HepG2 (cell line): ENCODE data around the gene TARDBP. TPM values are rescaled to one million over a fixed set of nuclear protein-coding genes. Genes with fewer than 3 reads are reported as not detected.

Source experiments
- FOXO4 ChIP-seq: sonication (generic); formaldehyde crosslinking; conservative IDR thresholded peaks from 2 replicates; pipeline ENCODE4 v1.8.1; 2023; ENCODE audit warnings: missing genetic modification reagents
- GABPB1 ChIP-seq: IDR thresholded peaks from 2 replicates; pipeline ENCODE4 v1.6.1; 2016; ENCODE audit warnings: mild to moderate bottlenecking, missing genetic modification reagents, moderate library complexity, missing compliant biosample characterization
- IRF1 ChIP-seq: sonication (generic); formaldehyde crosslinking; IDR thresholded peaks from 2 replicates; pipeline ENCODE4 v1.4.0; 2020; ENCODE audit warnings: low read depth, mild to moderate bottlenecking, missing genetic modification reagents
- ISL2 ChIP-seq: sonication (generic); formaldehyde crosslinking; IDR thresholded peaks from 2 replicates; pipeline ENCODE4 v1.5.0; 2020; ENCODE audit warnings: missing genetic modification reagents
- KLF11 ChIP-seq: IDR thresholded peaks from 2 replicates; pipeline ENCODE4 v1.6.1; 2016; ENCODE audit warnings: missing compliant biosample characterization
- MXD1 ChIP-seq: sonication (generic); formaldehyde crosslinking; IDR thresholded peaks from 2 replicates; pipeline ENCODE4 v1.4.0; 2020; ENCODE audit warnings: mild to moderate bottlenecking, missing genetic modification reagents
- MYNN ChIP-seq: sonication (generic); formaldehyde crosslinking; IDR thresholded peaks from 2 replicates; pipeline ENCODE4 v1.4.0; 2020; ENCODE audit warnings: mild to moderate bottlenecking, low read depth, missing genetic modification reagents
- PAF1 ChIP-seq: IDR thresholded peaks from 2 replicates; pipeline ENCODE4 v1.6.1; 2016; ENCODE audit warnings: missing genetic modification reagents, missing compliant biosample characterization
- PATZ1 ChIP-seq: sonication (generic); formaldehyde crosslinking; IDR thresholded peaks from 2 replicates; pipeline ENCODE4 v1.4.0; 2020; ENCODE audit warnings: missing genetic modification reagents
- POLR2G ChIP-seq: fragments of 200-400 bp; formaldehyde crosslinking; IDR thresholded peaks from 2 replicates; pipeline ENCODE4 v1.6.1; 2018; ENCODE audit warnings: mild to moderate bottlenecking, low read depth, low read length, moderate library complexity
- SATB2 ChIP-seq: sonication (generic); formaldehyde crosslinking; IDR thresholded peaks from 2 replicates; pipeline ENCODE4 v1.5.0; 2020; ENCODE audit warnings: missing genetic modification reagents
- SMAD3 ChIP-seq: sonication (generic); formaldehyde crosslinking; IDR thresholded peaks from 2 replicates; pipeline ENCODE4 v1.4.0; 2020; ENCODE audit warnings: missing genetic modification reagents
- TBX2 ChIP-seq: sonication (generic); formaldehyde crosslinking; IDR thresholded peaks from 2 replicates; pipeline ENCODE4 v1.5.0; 2020; ENCODE audit warnings: missing genetic modification reagents, mild to moderate bottlenecking, borderline replicate concordance
- ZNF343 ChIP-seq: sonication (generic); formaldehyde crosslinking; IDR thresholded peaks from 2 replicates; pipeline ENCODE4 v1.4.0; 2020; ENCODE audit warnings: mild to moderate bottlenecking, missing genetic modification reagents
- ZNF451 ChIP-seq: sonication (generic); formaldehyde crosslinking; IDR thresholded peaks from 2 replicates; pipeline ENCODE4 v1.5.0; 2020; ENCODE audit warnings: mild to moderate bottlenecking, missing genetic modification reagents
- ZNF460 ChIP-seq: sonication (generic); formaldehyde crosslinking; IDR thresholded peaks from 2 replicates; pipeline ENCODE4 v1.5.1; 2020; ENCODE audit warnings: missing genetic modification reagents, mild to moderate bottlenecking, borderline replicate concordance
- ZNF562 ChIP-seq: sonication (generic); formaldehyde crosslinking; IDR thresholded peaks from 2 replicates; pipeline ENCODE4 v1.8.0; 2022; ENCODE audit warnings: missing genetic modification reagents, borderline replicate concordance
- ZNF724P ChIP-seq: sonication (generic); formaldehyde crosslinking; IDR thresholded peaks from 2 replicates; pipeline ENCODE4 v1.8.0; 2022; ENCODE audit warnings: missing genetic modification reagents, borderline replicate concordance
- ZNF850 ChIP-seq: sonication (generic); formaldehyde crosslinking; conservative IDR thresholded peaks from 2 replicates; pipeline ENCODE4 v1.9.0; 2021; ENCODE audit warnings: mild to moderate bottlenecking, missing genetic modification reagents
- polyA plus RNA-seq, 8 experiments: library from polyadenylated mRNA; depleted of rRNA in 3 of 8; stranded (reverse) in 7 of 8; unstranded in 1 of 8; fragments of >200 nt; fragmentation: Illumina TruSeq in 4 of 8; extraction: Trizol in 4 of 8; gene quantifications; 2 replicates each; pipeline versions ENCODE4 v1.2.1 to v1.2.3, GENCODE V29; 2011 to 2016; ENCODE audit warnings: low read depth in 4 of 8, missing spikeins in 1 of 8, mixed read lengths in 1 of 8; ENCODE audit not compliant: insufficient read depth in 1 of 8
- total RNA-seq, 5 experiments: library from RNA; depleted of rRNA; stranded (reverse); fragments of >200 nt; fragmentation: Illumina TruSeq; extraction: Trizol; gene quantifications; 2 replicates each; pipeline ENCODE4 v1.2.3, GENCODE V29; 2016; ENCODE audit warnings: low read depth in 1 of 5
- TF ChIP-seq, protein P1 (sequence below): sonication (generic); formaldehyde crosslinking; IDR thresholded peaks from 2 replicates; pipeline ENCODE4 v1.9.0; 2021; ENCODE audit warnings: missing genetic modification reagents, mild to moderate bottlenecking, borderline replicate concordance

Gene TARDBP
- total and polyA plus RNA-seq, 2 of the 13 experiments (the other 11 are each of a cell fraction or from before 2014, with no cell fraction given): 62.4 to 93.0 TPM

GRCh38 chr1:11012260-11013159, at the start of gene TARDBP (continued):
- TF ChIP-seq ZNF343 (CRISPR knock-in tag): peak; percentile 91
- peak; percentile 97; the same call in 1 of the 2 replicates for TF ChIP-seq FOXO4
- TF ChIP-seq MYNN: no peak
- TF ChIP-seq TBX2 (CRISPR knock-in tag): peak; percentile 67; the same call in 1 of the 2 replicates
- TF ChIP-seq SMAD3 (CRISPR knock-in tag): peak; percentile 51; the same call in 1 of the 2 replicates
- TF ChIP-seq ZNF460 (CRISPR knock-in tag): no peak
- TF ChIP-seq ZNF451 (CRISPR knock-in tag): peak; percentile 90; the same call in 1 of the 2 replicates
- TF ChIP-seq ZNF562 (CRISPR knock-in tag): no peak
- peak; percentile 91 for TF ChIP-seq POLR2G
- TF ChIP-seq PATZ1 (CRISPR knock-in tag): no peak; the same call in 1 of the 2 replicates
- 0 out of 2 replicates have a peak, but pooled peaks have one; percentile 81 for TF ChIP-seq IRF1
- no peak for TF ChIP-seq PAF1 (CRISPR knock-in tag)
- TF ChIP-seq ISL2 (CRISPR knock-in tag): peak; percentile 64
- peak; percentile 25; the same call in 1 of the 2 replicates for TF ChIP-seq KLF11
- TF ChIP-seq ZNF850 (CRISPR knock-in tag): no peak
- TF ChIP-seq SATB2 (CRISPR knock-in tag): peak; percentile 72; the same call in 1 of the 2 replicates
- peak; percentile 3; the same call in 1 of the 2 replicates for TF ChIP-seq ZNF724P
- peak; percentile 85 for TF ChIP-seq GABPB1 (CRISPR knock-in tag)
- TF ChIP-seq, protein P1, sequence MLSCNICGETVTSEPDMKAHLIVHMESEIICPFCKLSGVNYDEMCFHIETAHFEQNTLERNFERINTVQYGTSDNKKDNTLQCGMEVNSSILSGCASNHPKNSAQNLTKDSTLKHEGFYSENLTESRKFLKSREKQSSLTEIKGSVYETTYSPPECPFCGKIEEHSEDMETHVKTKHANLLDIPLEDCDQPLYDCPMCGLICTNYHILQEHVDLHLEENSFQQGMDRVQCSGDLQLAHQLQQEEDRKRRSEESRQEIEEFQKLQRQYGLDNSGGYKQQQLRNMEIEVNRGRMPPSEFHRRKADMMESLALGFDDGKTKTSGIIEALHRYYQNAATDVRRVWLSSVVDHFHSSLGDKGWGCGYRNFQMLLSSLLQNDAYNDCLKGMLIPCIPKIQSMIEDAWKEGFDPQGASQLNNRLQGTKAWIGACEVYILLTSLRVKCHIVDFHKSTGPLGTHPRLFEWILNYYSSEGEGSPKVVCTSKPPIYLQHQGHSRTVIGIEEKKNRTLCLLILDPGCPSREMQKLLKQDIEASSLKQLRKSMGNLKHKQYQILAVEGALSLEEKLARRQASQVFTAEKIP: no peak
- TF ChIP-seq MXD1: peak; percentile 96
